SKM-1 (cell line): ENCODE measurements around the gene CHRNA1.
A peak's percentile ranks its signal among the peaks of the same experiment; 100 is the strongest.
"Not testable (repeated sequence)": the region's sequence is repeated elsewhere in the genome, so short reads cannot be mapped to it uniquely, and the experiment has no call there.

Source experiments
- DNase-seq: peaks from one replicate; lab custom pipeline; 2025; ENCODE audit not compliant: unreplicated experiment; lab: John Stamatoyannopoulos, UW

Gene CHRNA1

DNA sequence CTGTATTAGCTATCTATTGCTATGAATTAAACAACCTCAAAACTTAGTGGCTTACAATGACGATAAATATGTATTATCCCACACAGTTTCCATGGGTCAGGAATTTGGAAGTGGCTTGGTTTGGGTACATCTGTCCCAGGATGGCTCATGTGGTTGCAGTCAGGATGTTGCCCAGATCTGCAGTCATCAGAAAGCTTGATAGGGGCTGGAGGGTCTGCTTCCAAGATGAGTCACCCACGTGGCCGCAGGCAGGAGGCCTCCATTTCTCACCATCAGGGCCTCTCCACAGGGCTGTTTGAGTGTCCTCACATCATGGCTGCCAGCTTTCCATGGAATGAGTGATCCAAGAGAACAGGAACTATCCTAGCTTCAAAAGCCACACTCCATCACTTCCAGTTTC is 46.4 kb downstream of the CHRNA1 start:
- no peak for DNase-seq

DNA sequence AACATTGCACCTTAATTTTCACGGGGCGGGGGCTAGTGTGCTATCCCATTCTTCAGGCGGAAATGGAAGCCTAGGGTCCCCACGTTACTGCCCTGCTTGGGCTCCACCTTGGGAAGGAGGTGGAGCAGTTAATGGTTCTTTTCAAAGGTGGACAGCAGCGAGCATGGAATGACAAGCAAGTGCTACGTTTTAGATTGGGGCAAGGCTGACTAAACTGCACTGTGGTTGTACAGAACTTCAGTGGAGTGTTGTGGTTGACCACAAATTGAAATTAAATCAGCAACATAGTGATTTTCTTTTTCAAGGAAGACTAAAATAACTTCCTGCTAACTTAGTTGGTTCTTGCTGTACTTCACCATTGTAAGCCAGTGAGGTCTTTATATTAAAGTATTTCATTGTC is 47.0 kb downstream of the CHRNA1 start:
- DNase-seq, result no peak

GRCh38 chr2:174716785-174717184 is 47.5 kb downstream of the CHRNA1 start:
- DNase-seq, result no peak

- no peak for DNase-seq
These were observed 50.6 kb downstream of the CHRNA1 start for GRCh38 chr2:174713686-174714085.

DNA sequence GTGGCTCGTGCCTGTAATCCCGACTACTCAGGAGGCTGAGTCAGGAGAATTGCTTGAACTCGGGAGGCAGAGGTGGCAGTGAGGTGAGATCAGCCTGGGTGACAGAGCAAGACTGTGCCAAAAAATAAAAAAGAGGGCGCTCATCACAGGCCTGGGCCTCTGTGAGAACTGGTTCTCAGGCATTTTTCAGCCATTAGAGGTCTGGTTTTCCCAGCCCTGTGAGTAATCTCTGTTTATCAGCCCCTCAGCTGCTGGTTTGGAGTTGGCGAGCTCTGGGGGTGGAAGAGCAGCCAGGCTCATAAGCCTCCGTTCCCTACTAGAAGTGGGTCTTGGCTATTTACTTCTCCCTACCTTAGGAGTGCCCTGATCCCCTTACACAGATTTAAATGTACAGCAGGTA is 53.1 kb downstream of the CHRNA1 start:
- DNase-seq, result no peak

GRCh38 chr2:174709416-174710004 is 54.8 kb downstream of the CHRNA1 start:
- not testable (repeated sequence) for DNase-seq

GRCh38 chr2:174708713-174709112 is 55.6 kb downstream of the CHRNA1 start:
- DNase-seq, result no peak

DNA sequence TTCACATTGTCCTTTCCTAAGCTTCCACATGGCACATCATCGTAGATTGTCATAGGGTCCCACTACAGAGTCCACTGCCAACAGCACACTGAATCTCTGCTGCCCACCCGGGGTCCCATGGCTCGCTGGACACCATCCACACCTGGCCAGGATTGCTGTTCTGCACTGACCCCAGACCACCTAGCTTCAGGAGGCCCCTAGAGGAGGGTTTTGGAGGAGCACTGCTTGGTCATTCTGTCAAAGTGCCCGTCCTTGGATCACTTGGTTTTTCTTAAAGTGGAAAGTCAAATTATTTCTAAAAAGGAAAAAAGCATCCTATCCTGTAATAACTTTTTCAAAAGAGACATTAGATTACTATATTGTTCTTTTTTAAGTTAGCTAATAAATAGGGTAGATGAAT is 59.0 kb downstream of the CHRNA1 start:
- no peak for DNase-seq

DNA sequence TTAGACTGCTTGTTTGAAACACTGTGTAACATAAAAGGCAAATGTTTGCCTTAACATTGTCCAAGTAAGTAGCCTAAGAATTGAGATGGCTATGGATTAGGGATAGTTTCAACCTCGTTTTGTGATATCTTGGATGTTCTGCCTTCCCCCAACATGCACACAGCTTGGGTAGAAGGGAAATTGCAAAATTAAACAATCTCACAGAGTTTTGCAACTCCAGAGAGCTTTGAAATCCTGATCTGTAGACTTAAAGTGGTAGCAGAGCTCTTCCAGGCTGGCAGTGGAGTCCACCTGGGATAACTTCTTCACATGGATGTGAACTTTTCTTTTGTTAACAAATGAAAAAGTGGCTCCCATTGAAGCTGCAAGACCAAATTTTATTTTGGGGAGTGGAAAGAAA is 59.6 kb downstream of the CHRNA1 start:
- peak; percentile 22 for DNase-seq

- DNase-seq, result peak; percentile 43
These were observed 60.2 kb downstream of the CHRNA1 start for GRCh38 chr2:174704061-174704460.

DNA sequence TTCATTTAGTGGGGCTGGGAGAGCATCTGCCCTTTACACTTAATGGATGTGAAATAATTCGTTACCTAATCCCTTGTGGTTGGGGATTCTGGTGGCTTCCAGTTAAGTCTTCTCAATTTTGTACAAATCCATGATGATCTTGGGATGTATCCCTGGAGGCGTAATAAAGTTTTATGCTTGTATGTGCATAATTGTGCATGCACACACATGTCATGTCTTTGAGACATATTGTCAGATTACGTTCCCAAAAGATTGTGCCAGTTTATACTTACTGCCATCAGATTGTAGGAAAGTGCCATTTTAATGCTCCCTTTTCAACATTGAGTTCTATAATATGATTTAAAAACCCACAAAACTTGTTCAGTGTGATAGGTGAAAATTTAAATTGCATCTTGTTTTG is 60.8 kb downstream of the CHRNA1 start:
- DNase-seq, result no peak

GRCh38 chr2:174702541-174702940 is 61.7 kb downstream of the CHRNA1 start:
- no peak for DNase-seq

GRCh38 chr2:174699993-174700766 is 64.1 kb downstream of the CHRNA1 start:
- peak; percentile 82 for DNase-seq
